ENCODE results near the gene NUDT19.
A peak's percentile ranks its signal among the peaks of the same experiment; 100 is the strongest.
"Not testable (repeated sequence)": the region's sequence is repeated elsewhere in the genome, so short reads cannot be mapped to it uniquely, and the experiment has no call there.

The NUDT19 gene

DNA sequence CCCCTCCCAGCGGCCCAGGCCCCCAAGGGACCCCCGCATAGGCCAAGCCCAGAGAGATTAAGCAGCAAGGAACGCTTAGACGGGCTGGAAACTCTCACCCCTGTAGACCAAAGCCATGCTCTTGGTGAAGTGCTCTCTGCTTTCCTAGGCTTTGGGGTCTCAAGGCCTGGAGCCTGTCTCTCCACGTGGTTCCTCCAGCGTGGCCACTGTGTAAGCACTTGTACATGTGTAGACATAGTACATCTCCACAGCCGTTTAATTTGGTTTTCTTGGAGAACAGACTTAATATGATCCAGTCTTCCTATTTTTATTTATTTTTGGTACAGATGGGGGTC is 1.1 kb downstream of the NUDT19 start:
- peak overlapping the region; percentile 72 for H3K4me3 ChIP-seq (ENCODE audit: low read depth, low read length, poor library complexity, severe bottlenecking)
- peaks cover 15% of the 10 kb centered on the region for H3K79me2 ChIP-seq (ENCODE audit: insufficient read depth, low read length)
- H4K20me1 ChIP-seq (ENCODE audit: insufficient read depth, low read length): no peaks in the 10 kb centered on the region
- no peaks in the 10 kb centered on the region; the same call in 1 of the 2 replicates for H3F3A ChIP-seq (ENCODE audit: insufficient read depth, low read length)
- peak overlapping the region; percentile 88 for H3K9ac ChIP-seq (ENCODE audit: low read length)
- peaks cover 45% of the 10 kb centered on the region for H3K36me3 ChIP-seq (ENCODE audit: insufficient read depth, low read length)
- no peaks in the 10 kb centered on the region for H3K27me3 ChIP-seq (ENCODE audit: insufficient read depth, low read length)
- peaks cover 47% of the 10 kb centered on the region for H3K4me1 ChIP-seq (ENCODE audit: insufficient read depth, low read length, severe bottlenecking)
- no peaks in the 10 kb centered on the region for H3K9me3 ChIP-seq (ENCODE audit: low read length)
- H3K27ac ChIP-seq (ENCODE audit: low read depth, low read length, poor library complexity, severe bottlenecking): peak overlapping the region; percentile 50
- no peak overlapping the region for H2AFZ ChIP-seq (ENCODE audit: low read length)
- TF ChIP-seq, protein P1, sequence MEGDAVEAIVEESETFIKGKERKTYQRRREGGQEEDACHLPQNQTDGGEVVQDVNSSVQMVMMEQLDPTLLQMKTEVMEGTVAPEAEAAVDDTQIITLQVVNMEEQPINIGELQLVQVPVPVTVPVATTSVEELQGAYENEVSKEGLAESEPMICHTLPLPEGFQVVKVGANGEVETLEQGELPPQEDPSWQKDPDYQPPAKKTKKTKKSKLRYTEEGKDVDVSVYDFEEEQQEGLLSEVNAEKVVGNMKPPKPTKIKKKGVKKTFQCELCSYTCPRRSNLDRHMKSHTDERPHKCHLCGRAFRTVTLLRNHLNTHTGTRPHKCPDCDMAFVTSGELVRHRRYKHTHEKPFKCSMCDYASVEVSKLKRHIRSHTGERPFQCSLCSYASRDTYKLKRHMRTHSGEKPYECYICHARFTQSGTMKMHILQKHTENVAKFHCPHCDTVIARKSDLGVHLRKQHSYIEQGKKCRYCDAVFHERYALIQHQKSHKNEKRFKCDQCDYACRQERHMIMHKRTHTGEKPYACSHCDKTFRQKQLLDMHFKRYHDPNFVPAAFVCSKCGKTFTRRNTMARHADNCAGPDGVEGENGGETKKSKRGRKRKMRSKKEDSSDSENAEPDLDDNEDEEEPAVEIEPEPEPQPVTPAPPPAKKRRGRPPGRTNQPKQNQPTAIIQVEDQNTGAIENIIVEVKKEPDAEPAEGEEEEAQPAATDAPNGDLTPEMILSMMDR (IDR thresholded peaks at IDR 0.05; ENCODE audit: low read length): no peak
- TF ChIP-seq EZH2 (IDR thresholded peaks at IDR 0.05; ENCODE audit: borderline replicate concordance, low read length): no peak
- peak overlapping the region; percentile 89 for H3K4me2 ChIP-seq (ENCODE audit: low read length)
- no peaks in the 10 kb centered on the region for H3K9me2 ChIP-seq (ENCODE audit: low read depth, low read length)

DNA sequence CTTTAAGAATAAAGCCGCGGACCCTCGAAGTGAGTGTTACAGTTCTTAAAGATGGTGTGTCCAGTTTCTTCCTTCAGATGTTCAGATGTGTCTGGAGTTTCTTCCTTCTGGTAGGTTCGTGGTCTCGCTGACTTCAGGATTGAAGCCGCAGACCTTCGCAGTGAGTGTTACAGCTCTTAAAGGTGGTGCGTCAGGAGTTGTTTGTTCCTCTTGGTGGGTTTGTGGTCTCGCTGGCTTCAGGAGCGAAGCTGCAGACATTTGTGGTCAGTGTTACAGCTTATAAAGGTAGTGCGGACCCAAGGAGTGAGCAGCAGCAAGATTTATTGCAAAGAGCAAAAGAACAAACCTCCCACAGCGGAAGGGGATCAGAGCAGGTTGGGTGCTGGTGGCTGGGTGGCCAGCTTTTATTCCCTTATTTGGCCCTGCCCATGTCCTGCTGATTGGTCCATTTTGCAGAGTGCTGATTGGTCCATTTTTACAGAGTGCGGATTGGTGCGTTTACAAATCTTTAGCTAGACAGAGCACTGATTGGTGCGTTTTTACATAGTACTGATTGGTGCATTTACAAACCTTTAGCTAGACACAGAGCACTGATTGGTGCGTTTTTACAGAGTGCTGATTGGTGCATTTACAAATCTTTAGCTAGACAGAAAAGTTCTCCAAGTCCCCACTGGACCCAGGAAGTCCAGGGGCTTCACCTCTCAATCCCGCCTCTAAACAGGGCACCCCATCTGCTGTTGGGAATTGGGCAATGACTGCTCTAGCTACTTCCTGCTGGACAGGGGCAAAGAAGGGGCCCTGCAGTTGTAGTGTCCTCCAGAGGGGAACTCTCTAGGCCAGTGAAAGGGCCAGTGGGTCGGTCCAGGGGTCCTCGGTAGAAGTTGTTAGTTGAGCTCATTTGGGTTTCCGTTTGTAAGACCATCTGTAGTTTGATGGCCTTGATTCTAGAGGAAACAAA is 1.8 kb downstream of the NUDT19 start:
- H3K27me3 ChIP-seq (ENCODE audit: insufficient read depth, low read length); H4K20me1 ChIP-seq (ENCODE audit: insufficient read depth, low read length); H3K9me3 ChIP-seq (ENCODE audit: low read length); H3F3A ChIP-seq (ENCODE audit: insufficient read depth, low read length); H2AFZ ChIP-seq (ENCODE audit: low read length); H3K9me2 ChIP-seq (ENCODE audit: low read depth, low read length); H3K27ac ChIP-seq (ENCODE audit: low read depth, low read length, poor library complexity, severe bottlenecking): not testable (repeated sequence)
- H3K36me3 ChIP-seq (ENCODE audit: insufficient read depth, low read length): peaks cover 53% of the 10 kb centered on the region
- peak overlapping the region; percentile 72 for H3K4me3 ChIP-seq (ENCODE audit: low read depth, low read length, poor library complexity, severe bottlenecking)
- H3K9ac ChIP-seq (ENCODE audit: low read length): peak overlapping the region; percentile 88; the same call in 1 of the 2 replicates
- peaks cover 15% of the 10 kb centered on the region for H3K79me2 ChIP-seq (ENCODE audit: insufficient read depth, low read length)
- H3K4me2 ChIP-seq (ENCODE audit: low read length): peak overlapping the region; percentile 89
- peaks cover 47% of the 10 kb centered on the region for H3K4me1 ChIP-seq (ENCODE audit: insufficient read depth, low read length, severe bottlenecking)

- Histone ChIP-seq H3K9ac (ENCODE audit: low read length) (peak overlapping the region; percentile 34; the same call in 1 of the 2 replicates), H3K4me3 (ENCODE audit: low read depth, low read length, poor library complexity, severe bottlenecking) (peak overlapping the region; percentile 72), H3K4me1 (ENCODE audit: insufficient read depth, low read length, severe bottlenecking) (peaks cover 47% of the 10 kb centered on the region), H3K4me2 (ENCODE audit: low read length) (peak overlapping the region; percentile 89), H3K36me3 (ENCODE audit: insufficient read depth, low read length) (peaks cover 62% of the 10 kb centered on the region), H3K27ac (ENCODE audit: low read depth, low read length, poor library complexity, severe bottlenecking) (peak overlapping the region; percentile 10), H3K79me2 (ENCODE audit: insufficient read depth, low read length) (peaks cover 15% of the 10 kb centered on the region)
- H3F3A ChIP-seq (ENCODE audit: insufficient read depth, low read length); H3K9me2 ChIP-seq (ENCODE audit: low read depth, low read length); H2AFZ ChIP-seq (ENCODE audit: low read length); H4K20me1 ChIP-seq (ENCODE audit: insufficient read depth, low read length); H3K27me3 ChIP-seq (ENCODE audit: insufficient read depth, low read length); H3K9me3 ChIP-seq (ENCODE audit: low read length): not testable (repeated sequence)
Measured at GRCh38 chr19:32694316-32694715, 2.7 kb downstream of the NUDT19 start.

- H4K20me1 ChIP-seq (ENCODE audit: insufficient read depth, low read length); H3K9ac ChIP-seq (ENCODE audit: low read length); H3F3A ChIP-seq (ENCODE audit: insufficient read depth, low read length); H3K27ac ChIP-seq (ENCODE audit: low read depth, low read length, poor library complexity, severe bottlenecking); H3K9me2 ChIP-seq (ENCODE audit: low read depth, low read length); H2AFZ ChIP-seq (ENCODE audit: low read length); H3K9me3 ChIP-seq (ENCODE audit: low read length); H3K27me3 ChIP-seq (ENCODE audit: insufficient read depth, low read length): not testable (repeated sequence)
- H3K4me2 ChIP-seq (ENCODE audit: low read length): peak overlapping the region; percentile 89
- peak overlapping the region; percentile 72 for H3K4me3 ChIP-seq (ENCODE audit: low read depth, low read length, poor library complexity, severe bottlenecking)
- peaks cover 67% of the 10 kb centered on the region for H3K36me3 ChIP-seq (ENCODE audit: insufficient read depth, low read length)
- peaks cover 43% of the 10 kb centered on the region for H3K4me1 ChIP-seq (ENCODE audit: insufficient read depth, low read length, severe bottlenecking)
- peaks cover 15% of the 10 kb centered on the region for H3K79me2 ChIP-seq (ENCODE audit: insufficient read depth, low read length)
Measured at GRCh38 chr19:32694851-32695250, 3.2 kb downstream of the NUDT19 start.

DNA sequence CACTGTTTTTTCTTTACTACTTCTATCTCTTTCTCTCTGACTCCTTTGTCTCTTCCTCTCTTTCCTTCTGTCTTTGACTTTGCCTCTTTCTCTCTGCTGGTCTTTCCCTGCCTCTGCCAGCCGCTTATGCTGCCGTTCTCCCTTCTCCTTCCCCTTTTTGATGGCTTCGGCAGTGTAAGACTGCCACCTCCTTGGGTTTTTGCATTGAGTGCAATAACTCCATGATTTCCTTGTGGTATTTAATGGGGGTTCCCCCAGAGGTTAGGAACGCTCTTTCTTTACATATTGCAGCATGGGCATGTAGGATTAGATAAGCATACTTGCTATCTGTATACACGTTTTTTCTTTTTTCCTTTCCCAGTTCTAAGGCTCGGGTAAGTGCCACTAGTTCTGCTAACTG is 3.9 kb downstream of the NUDT19 start:
- H3K79me2 ChIP-seq (ENCODE audit: insufficient read depth, low read length): peaks cover 15% of the 10 kb centered on the region
- not testable (repeated sequence) for H3K27ac ChIP-seq (ENCODE audit: low read depth, low read length, poor library complexity, severe bottlenecking); H3K4me3 ChIP-seq (ENCODE audit: low read depth, low read length, poor library complexity, severe bottlenecking); H3K9ac ChIP-seq (ENCODE audit: low read length); H3F3A ChIP-seq (ENCODE audit: insufficient read depth, low read length); H3K9me3 ChIP-seq (ENCODE audit: low read length); H3K4me2 ChIP-seq (ENCODE audit: low read length); H4K20me1 ChIP-seq (ENCODE audit: insufficient read depth, low read length); H3K27me3 ChIP-seq (ENCODE audit: insufficient read depth, low read length); H2AFZ ChIP-seq (ENCODE audit: low read length); H3K9me2 ChIP-seq (ENCODE audit: low read depth, low read length)
- peaks cover 36% of the 10 kb centered on the region for H3K4me1 ChIP-seq (ENCODE audit: insufficient read depth, low read length, severe bottlenecking)
- peaks cover 73% of the 10 kb centered on the region for H3K36me3 ChIP-seq (ENCODE audit: insufficient read depth, low read length)

GRCh38 chr19:32696771-32697170 is 5.2 kb downstream of the NUDT19 start:
- H4K20me1 ChIP-seq (ENCODE audit: insufficient read depth, low read length); H3K4me3 ChIP-seq (ENCODE audit: low read depth, low read length, poor library complexity, severe bottlenecking); H3K27ac ChIP-seq (ENCODE audit: low read depth, low read length, poor library complexity, severe bottlenecking); H3K9me3 ChIP-seq (ENCODE audit: low read length); H3K4me2 ChIP-seq (ENCODE audit: low read length); H2AFZ ChIP-seq (ENCODE audit: low read length); H3K27me3 ChIP-seq (ENCODE audit: insufficient read depth, low read length); H3F3A ChIP-seq (ENCODE audit: insufficient read depth, low read length); H3K9ac ChIP-seq (ENCODE audit: low read length); H3K9me2 ChIP-seq (ENCODE audit: low read depth, low read length): not testable (repeated sequence)
- peaks cover 19% of the 10 kb centered on the region for H3K79me2 ChIP-seq (ENCODE audit: insufficient read depth, low read length)
- H3K4me1 ChIP-seq (ENCODE audit: insufficient read depth, low read length, severe bottlenecking): peaks cover 26% of the 10 kb centered on the region
- H3K36me3 ChIP-seq (ENCODE audit: insufficient read depth, low read length): peaks cover 86% of the 10 kb centered on the region

Data from OCI-LY1 (cell line).